IPS-18a (cell line): ENCODE results near the gene CENPB.
A peak's percentile ranks its signal among the peaks of the same experiment; 100 is the strongest.

Source experiments
- H3K27ac ChIP-seq: one replicate; pipeline ENCODE4 v1.5.1; 2013; ENCODE audit warnings: low read length
- H3K27me3 ChIP-seq: one replicate; pipeline ENCODE4 v1.6.1; 2013; ENCODE audit warnings: mild to moderate bottlenecking, low read length; ENCODE audit not compliant: control insufficient read depth, insufficient read depth
- H3K36me3 ChIP-seq: one replicate; pipeline ENCODE4 v1.6.1; 2013; ENCODE audit warnings: low read depth, low read length; ENCODE audit not compliant: control insufficient read depth
- H3K4me1 ChIP-seq: one replicate; pipeline ENCODE4 v1.6.1; 2013; ENCODE audit warnings: low read depth, low read length; ENCODE audit not compliant: control insufficient read depth
- H3K4me3 ChIP-seq: one replicate; pipeline ENCODE4 v1.5.1; 2013; ENCODE audit warnings: low read length
- H3K9ac ChIP-seq: one replicate; pipeline ENCODE4 v1.6.1; 2013; ENCODE audit warnings: mild to moderate bottlenecking, low read length, moderate library complexity
- H3K9me3 ChIP-seq: one replicate; pipeline ENCODE4 v1.6.1; 2013; ENCODE audit warnings: low read depth, low read length; ENCODE audit not compliant: control insufficient read depth

Gene CENPB

DNA sequence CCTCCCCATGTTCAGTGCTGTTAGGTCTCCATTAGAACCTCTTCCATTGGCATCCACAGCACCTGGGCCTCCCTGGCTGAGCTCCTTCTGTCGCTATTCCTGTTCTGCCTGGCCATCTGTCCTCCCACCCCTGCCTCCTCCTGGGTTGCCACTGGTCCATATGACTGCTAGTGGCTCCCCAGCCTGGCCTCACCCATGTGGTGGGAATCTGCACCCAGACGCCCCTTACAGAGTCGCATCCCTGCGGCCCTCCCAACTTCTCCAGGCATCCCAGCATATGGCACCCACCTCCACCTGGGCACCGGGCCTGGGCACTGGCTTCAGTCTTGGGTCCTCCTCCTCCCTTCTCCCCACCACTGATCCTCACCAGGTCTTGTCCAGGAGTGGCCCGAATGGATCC, 17.3 kb upstream of the CENPB start:
- Histone ChIP-seq H3K4me1 (peaks cover 30% of the 10 kb centered on the region), H3K36me3 (peaks cover 29% of the 10 kb centered on the region), H3K27ac (no peak overlapping the region), H3K9ac (no peak overlapping the region), H3K27me3 (no peaks in the 10 kb centered on the region), H3K4me3 (no peak overlapping the region), H3K9me3 (no peaks in the 10 kb centered on the region)

DNA sequence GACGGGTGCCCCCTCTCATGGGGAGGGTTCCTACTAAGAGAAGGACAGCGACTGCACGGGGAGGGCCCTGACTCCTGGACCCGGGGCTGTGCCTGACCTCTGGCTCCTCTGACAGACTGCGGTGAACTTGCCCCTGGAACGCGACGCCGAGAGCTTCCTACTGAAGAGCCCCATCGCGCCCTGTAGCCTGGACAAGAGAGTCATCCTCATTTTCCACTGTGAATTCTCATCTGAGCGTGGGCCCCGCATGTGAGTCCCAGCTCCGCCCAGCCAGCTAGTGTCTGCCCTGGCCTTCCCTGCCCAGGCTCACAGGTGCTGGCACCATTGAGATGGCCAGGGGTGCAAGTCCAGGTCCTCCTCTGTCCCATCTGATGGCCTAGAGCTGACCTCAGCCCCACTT, 16.7 kb upstream of the CENPB start:
- Histone ChIP-seq H3K36me3 (peaks cover 29% of the 10 kb centered on the region), H3K9me3 (no peaks in the 10 kb centered on the region), H3K27ac (no peak overlapping the region), H3K4me3 (no peak overlapping the region), H3K4me1 (peaks cover 32% of the 10 kb centered on the region), H3K27me3 (no peaks in the 10 kb centered on the region), H3K9ac (no peak overlapping the region)

DNA sequence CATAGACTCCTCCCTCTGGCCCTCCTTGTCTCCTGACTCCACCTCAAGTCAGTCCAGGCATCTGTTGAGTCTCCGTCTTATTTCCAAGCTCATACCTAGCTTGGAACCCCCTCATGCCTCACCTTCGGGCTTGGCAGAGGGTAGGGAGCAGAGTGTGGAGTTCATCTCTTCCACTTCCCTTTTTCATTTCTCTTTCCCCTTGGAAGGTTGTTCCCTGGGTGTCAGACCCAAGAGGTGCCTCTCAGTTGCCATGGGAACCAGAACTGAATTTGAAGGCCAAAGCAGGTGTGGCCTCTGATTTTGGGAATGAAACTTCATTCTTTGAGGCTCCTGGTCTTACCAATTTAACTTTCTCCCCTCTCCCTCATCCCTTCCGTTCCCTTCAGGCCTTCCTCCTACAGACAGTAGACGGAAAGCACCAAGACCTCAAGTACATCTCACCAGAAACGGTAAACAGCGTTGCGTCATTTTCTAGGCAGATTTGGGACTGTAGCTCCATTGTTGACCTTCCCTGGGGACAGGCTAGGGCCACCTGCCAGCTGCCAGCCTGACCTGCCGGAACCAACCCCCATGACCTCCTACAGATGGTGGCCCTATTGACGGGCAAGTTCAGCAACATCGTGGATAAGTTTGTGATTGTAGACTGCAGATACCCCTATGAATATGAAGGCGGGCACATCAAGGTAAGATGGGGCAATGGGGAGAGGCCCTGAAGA, 16.1 kb upstream of the CENPB start:
- no peak overlapping the region for H3K9ac ChIP-seq
- H3K4me1 ChIP-seq: peaks cover 32% of the 10 kb centered on the region
- H3K36me3 ChIP-seq: peaks cover 29% of the 10 kb centered on the region
- no peaks in the 10 kb centered on the region for H3K27me3 ChIP-seq
- H3K9me3 ChIP-seq: no peaks in the 10 kb centered on the region
- no peak overlapping the region for H3K4me3 ChIP-seq
- no peak overlapping the region for H3K27ac ChIP-seq

DNA sequence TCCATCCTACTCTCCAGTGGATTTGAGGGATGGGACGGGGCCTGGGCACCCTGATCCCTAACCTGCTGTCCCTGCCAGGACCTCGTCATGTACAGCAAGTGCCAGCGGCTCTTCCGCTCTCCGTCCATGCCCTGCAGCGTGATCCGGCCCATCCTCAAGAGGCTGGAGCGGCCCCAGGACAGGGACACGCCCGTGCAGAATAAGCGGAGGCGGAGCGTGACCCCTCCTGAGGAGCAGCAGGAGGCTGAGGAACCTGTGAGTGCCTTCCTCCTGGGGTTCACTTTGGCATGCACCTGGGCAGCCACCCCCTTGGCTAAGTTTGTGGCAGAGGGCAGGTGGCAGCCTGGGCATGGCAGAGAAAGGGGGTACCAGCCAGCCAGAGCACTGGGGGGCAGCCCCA, 15.3 kb upstream of the CENPB start:
- no peak overlapping the region for H3K4me3 ChIP-seq
- H3K27ac ChIP-seq: no peak overlapping the region
- H3K9ac ChIP-seq: no peak overlapping the region
- H3K27me3 ChIP-seq: no peaks in the 10 kb centered on the region
- H3K9me3 ChIP-seq: no peaks in the 10 kb centered on the region
- peaks cover 30% of the 10 kb centered on the region for H3K4me1 ChIP-seq
- peaks cover 29% of the 10 kb centered on the region for H3K36me3 ChIP-seq

DNA sequence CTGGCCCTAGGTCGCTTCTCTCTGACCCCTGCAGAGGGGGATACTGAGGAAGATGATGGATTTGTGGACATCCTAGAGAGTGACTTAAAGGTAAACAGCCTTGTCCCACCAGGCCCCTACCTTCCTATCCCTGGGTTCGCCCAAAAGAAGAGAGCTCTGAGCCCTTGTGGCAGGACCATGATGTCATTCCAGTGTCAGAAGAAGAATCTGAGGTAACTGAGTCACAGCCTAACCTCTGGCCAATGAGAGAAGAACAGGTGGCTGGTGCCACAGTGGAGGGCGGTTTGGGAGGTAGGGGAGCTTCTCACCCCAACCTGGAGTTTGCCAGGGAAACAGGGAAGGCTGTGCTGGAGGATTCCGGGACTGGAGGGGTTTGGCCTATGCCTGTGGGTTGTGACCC, 14.8 kb upstream of the CENPB start:
- Histone ChIP-seq H3K27ac (no peak overlapping the region), H3K36me3 (peaks cover 29% of the 10 kb centered on the region), H3K4me3 (no peak overlapping the region), H3K27me3 (no peaks in the 10 kb centered on the region), H3K4me1 (peaks cover 30% of the 10 kb centered on the region), H3K9me3 (no peaks in the 10 kb centered on the region), H3K9ac (no peak overlapping the region)

DNA sequence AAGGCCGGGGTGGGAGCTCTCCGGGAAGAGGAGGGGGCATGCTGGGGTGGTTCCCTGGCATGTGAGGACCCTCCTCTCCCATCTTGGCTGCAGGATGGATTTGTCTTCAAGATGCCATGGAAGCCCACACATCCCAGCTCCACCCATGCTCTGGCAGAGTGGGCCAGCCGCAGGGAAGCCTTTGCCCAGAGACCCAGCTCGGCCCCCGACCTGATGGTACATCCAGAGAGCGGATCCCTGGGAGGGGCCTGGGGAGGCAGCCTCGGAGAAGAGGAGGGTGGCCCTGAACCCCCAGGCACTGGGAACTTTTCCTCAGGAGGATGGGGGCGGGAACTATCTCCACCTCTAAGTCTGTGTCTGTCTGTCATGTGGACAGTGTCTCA, 14.3 kb upstream of the CENPB start:
- H3K36me3 ChIP-seq: peaks cover 29% of the 10 kb centered on the region
- H3K4me1 ChIP-seq: peaks cover 30% of the 10 kb centered on the region
- no peak overlapping the region for H3K4me3 ChIP-seq

DNA sequence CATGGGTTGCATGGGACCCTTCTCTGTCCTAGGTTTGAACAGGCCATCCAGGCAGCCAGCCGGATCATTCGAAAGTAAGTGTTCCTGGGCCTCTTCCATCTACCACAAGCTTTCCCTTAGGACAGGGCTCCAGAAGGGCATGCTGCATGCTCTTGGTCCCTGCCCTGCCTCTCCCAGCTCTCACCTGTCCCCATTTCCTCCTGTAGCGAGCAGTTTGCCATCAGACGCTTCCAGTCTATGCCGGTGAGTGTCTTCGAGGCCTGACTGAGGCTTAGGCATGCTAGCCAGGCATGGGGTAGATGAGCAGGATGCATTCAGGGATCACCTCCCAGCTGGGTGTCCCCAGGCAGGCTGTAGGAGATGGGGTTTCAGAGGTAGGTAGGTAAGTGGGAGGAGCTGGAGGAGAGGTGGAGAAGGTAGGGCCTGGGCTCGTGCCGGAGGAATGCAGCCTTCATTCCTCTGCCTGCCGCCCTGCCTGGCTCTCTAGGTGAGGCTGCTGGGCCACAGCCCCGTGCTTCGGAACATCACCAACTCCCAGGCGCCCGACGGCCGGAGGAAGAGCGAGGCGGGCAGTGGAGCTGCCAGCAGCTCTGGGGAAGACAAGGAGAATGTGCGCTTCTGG, 13.8 kb upstream of the CENPB start:
- Histone ChIP-seq H3K4me3 (peak overlapping the region; percentile 42), H3K9me3 (no peaks in the 10 kb centered on the region), H3K27me3 (no peaks in the 10 kb centered on the region), H3K9ac (peak overlapping the region; percentile 36), H3K27ac (peak overlapping the region; percentile 51), H3K4me1 (peaks cover 34% of the 10 kb centered on the region), H3K36me3 (peaks cover 29% of the 10 kb centered on the region)

More for the DNA sequence above, 14.3 kb upstream of the CENPB start:
- Histone ChIP-seq H3K27ac (no peak overlapping the region), H3K9ac (no peak overlapping the region), H3K9me3 (no peaks in the 10 kb centered on the region), H3K27me3 (no peaks in the 10 kb centered on the region)

DNA sequence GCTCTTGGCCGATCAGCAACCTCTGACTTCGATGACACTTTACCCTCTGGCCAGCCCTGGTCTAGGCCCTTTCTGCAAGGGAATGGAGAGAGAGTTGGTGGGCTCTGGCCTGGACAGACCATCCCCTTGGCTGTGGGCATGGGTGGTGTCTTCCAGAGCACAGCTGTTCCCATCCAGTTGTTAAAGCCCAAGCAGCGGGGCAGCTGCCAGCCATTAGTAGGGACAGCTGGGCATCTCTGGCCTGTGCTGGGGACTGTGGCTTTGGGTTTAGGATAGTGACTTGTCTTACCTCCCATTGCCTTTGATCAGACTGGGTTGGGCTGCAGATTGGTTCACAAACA, 12.3 kb upstream of the CENPB start:
- Histone ChIP-seq H3K9me3 (no peaks in the 10 kb centered on the region), H3K36me3 (peaks cover 23% of the 10 kb centered on the region), H3K27me3 (no peaks in the 10 kb centered on the region), H3K27ac (peak overlapping the region; percentile 72), H3K4me3 (peak overlapping the region; percentile 28), H3K9ac (peak overlapping the region; percentile 33), H3K4me1 (peaks cover 34% of the 10 kb centered on the region)

DNA sequence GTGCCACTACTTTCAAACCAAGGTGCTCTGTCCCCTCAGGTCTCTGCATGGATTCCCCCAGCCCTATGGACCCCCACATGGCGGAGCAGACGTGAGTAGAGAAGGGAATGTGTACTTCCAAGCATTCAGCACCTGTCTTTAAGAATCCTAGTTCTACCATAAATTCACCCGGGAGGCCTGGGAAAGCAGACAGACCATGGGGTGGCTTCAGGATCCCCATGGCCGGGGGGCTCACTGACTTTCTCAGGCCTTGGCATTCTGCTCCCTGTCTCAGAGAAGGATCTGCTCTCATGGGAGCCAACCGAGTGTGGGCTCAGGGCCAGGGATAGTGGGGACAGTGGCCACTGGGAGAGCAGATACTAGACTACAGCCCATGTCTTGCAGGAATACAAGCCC, 11.8 kb upstream of the CENPB start:
- no peak overlapping the region for H3K4me3 ChIP-seq
- H3K4me1 ChIP-seq: peaks cover 34% of the 10 kb centered on the region
- H3K9me3 ChIP-seq: no peaks in the 10 kb centered on the region
- H3K36me3 ChIP-seq: peaks cover 19% of the 10 kb centered on the region
- H3K9ac ChIP-seq: no peak overlapping the region
- H3K27ac ChIP-seq: no peak overlapping the region
- no peaks in the 10 kb centered on the region for H3K27me3 ChIP-seq

DNA sequence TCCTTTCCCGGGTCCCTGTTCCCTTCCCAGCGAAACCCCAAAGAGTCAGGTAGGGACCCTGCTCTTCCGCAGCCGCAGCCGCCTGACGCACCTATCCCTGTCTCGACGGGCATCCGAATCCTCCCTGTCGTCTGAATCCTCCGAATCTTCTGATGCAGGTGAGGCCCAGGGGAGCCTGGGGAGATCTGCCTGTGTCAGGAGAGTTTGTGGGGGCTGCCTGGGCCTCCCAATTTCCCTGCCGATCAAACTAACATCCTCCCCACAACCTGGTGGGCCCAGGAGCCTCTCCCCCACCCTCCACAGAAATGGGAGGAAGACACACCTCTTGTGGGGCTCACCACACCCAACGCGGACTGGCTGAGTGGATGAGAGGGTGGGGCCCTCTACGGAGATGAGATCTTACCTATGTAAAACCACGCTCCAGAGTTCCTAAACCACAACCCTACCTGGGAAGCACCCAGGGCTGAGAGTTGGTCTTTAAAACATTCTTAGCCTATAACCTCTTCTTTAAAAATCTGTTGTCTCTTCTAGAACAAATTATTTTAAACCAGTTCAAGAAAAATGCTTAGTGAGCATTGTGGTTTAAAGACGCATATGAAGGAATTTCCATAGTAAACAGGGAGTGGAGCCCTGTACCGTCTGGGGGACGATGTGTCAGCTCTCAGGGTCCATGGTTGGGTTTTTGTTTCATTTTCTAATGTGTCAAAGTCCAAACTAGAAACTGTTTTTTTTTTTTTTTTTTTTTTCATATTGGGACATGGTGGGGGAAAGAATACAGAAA, 11.2 kb upstream of the CENPB start:
- Histone ChIP-seq H3K36me3 (peaks cover 13% of the 10 kb centered on the region), H3K9ac (no peak overlapping the region), H3K4me1 (peaks cover 34% of the 10 kb centered on the region), H3K27me3 (no peaks in the 10 kb centered on the region), H3K27ac (no peak overlapping the region), H3K4me3 (peak overlapping the region; percentile 86), H3K9me3 (no peaks in the 10 kb centered on the region)

DNA sequence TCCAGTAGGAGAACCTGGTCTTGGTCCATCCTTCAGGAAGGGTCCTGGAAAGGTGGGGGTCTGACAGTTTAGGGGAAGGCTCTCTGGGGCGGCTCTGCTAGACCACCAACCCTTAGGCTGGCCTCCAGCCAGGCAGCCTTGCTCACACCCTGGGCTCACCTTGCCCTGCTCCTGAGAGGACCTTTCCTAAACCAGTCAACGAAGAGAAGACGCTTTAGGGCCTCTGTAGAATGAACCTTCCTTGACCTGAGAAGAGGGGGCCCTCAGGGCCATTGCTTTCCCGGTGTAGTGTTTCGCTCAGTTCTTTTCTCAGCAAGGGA, 10.6 kb upstream of the CENPB start:
- Histone ChIP-seq H3K4me3 (peak overlapping the region; percentile 86), H3K9me3 (no peaks in the 10 kb centered on the region)

More for the DNA sequence above, 10.6 kb upstream of the CENPB start:
- H3K9ac ChIP-seq: peak overlapping the region; percentile 50
- H3K4me1 ChIP-seq: peaks cover 34% of the 10 kb centered on the region
- H3K27me3 ChIP-seq: no peaks in the 10 kb centered on the region
- peaks cover 8% of the 10 kb centered on the region for H3K36me3 ChIP-seq
- H3K27ac ChIP-seq: no peak overlapping the region
